Measurements from ENCODE around the gene ATP6AP2.

ATP6AP2 gene

DNA sequence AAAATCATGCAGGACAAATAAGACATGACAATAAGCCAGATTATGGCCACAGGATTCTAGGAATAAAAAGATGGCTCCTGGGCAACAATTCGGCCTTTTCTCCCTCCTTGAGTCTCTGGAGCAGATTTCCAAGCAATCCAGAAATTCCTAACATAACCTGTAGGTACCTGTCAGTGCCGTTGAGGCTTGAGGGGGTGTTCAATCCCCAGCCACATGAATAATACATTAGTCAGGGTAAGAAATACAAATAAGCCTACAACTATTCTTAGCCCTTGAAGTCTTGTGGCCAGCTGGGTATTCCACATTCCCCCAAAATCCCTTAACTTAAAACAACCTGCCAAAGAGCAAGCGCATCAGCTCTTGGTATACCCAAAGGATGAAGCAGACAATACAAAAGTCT, 56.9 kb downstream of the ATP6AP2 start:
- TF ChIP-seq, protein P1, sequence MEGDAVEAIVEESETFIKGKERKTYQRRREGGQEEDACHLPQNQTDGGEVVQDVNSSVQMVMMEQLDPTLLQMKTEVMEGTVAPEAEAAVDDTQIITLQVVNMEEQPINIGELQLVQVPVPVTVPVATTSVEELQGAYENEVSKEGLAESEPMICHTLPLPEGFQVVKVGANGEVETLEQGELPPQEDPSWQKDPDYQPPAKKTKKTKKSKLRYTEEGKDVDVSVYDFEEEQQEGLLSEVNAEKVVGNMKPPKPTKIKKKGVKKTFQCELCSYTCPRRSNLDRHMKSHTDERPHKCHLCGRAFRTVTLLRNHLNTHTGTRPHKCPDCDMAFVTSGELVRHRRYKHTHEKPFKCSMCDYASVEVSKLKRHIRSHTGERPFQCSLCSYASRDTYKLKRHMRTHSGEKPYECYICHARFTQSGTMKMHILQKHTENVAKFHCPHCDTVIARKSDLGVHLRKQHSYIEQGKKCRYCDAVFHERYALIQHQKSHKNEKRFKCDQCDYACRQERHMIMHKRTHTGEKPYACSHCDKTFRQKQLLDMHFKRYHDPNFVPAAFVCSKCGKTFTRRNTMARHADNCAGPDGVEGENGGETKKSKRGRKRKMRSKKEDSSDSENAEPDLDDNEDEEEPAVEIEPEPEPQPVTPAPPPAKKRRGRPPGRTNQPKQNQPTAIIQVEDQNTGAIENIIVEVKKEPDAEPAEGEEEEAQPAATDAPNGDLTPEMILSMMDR (IDR thresholded peaks at IDR 0.05; ENCODE audit: borderline replicate concordance, control extremely low read depth, extremely low read depth, insufficient read depth, missing control alignments), result no peak

DNA sequence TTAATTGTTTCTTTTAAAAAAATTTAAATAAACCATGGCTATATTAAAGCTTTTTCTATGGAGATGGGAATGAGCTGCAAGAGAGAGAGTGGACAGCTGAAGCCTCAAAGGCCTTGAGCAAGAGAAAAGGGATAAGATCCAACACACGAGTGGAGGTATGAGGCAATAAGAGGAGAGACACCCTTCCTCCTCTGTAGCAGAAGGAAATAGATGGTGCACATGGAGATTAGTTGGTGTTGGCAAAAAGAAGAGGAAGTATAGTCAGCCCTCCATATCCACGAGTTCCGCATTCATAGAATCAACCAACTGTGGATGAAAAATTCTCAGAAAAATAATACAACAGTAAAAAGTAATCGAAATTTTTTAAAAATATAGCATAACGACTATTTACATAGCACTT, 63.4 kb downstream of the ATP6AP2 start:
- TF ChIP-seq, protein P1 (IDR thresholded peaks at IDR 0.05; ENCODE audit: borderline replicate concordance, control extremely low read depth, extremely low read depth, insufficient read depth, missing control alignments), result no peak
- DNase-seq (ENCODE audit: low spot score), result no peak
- in situ Hi-C loops (cut with MboI; ENCODE audit: low sequenced_read_pairs, unreplicated experiment), result loop anchor here (10.0 kb wide), 1 partner anchor 99 kb away; no protein-coding TSS in a partner anchor

More for the DNA sequence above, 56.9 kb downstream of the ATP6AP2 start:
- DNase-seq (ENCODE audit: low spot score), result no peak
- in situ Hi-C loops (cut with MboI; ENCODE audit: low sequenced_read_pairs, unreplicated experiment), result no loop called here

DNA sequence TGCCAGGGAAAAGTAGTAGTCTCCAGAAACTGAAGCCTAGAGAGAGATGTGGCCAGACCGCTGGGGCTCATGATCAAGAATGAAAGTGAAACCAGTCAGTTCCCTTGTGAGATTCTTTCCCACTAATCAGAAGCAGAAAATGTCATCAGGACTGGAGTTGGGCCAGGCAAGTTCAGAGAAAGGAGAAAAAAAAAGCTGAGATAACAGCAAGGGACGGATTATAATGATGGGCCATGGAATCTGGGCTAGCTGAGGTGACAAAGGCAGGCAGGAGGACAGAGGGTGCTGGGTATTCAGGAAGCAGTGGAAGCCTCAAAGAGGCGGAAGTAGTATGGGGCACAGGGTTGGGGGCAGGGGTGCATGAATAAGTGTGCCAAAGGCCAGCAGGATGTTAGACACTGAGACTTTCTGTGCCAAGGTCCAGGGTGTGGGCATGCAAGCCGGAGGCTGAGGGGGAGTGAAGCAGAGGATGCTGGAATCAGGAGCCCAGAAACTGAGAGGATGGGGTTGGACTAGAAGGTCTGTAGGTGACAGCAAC, 64.1 kb downstream of the ATP6AP2 start:
- in situ Hi-C loops (cut with MboI; ENCODE audit: low sequenced_read_pairs, unreplicated experiment), result loop anchor here (10.0 kb wide), 1 partner anchor 100 kb away; no protein-coding TSS in a partner anchor
- TF ChIP-seq, protein P1 (IDR thresholded peaks at IDR 0.05; ENCODE audit: borderline replicate concordance, control extremely low read depth, extremely low read depth, insufficient read depth, missing control alignments), result no peak
- DNase-seq (ENCODE audit: low spot score), result peak; percentile 56

DNA sequence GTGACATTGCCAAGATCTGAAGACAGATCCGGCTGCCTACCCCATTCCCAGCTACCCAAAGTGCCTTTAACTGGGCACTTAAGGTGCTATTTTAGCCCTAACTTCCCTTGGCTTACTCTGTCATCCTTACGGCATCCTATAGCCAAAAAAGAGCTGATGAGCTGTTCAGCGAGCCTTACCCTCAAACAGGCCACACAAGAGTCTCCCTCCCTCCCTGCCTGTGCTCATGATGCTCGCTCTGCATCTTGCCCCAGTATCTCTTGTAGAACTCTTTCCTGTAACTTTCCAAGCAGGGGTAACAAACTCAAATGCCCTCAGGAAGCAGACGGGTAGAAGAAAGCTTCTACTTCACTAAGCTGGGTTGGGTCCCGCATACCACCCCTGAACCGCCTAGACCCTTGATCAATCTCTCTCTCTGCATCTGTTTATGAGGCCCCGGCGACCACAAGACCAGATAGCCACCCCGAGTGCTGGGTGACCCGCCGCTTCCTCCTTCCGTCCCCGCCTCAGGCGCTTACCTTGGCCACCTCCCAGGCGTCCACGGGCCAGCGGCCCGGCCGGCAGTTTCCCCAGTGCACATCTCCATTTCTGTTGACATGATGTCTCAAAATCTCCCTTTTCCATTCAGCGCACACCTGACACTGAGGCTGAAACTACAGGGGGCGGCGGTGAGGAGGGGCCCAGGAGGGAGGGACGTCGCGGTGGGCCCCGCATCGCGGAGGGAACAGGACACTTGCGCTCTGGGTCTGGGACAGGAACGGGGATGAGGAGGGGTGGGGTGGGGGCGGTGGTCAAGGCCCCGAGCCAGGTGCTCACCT, 65.9 kb downstream of the ATP6AP2 start:
- TF ChIP-seq, protein P1 (IDR thresholded peaks at IDR 0.05; ENCODE audit: borderline replicate concordance, control extremely low read depth, extremely low read depth, insufficient read depth, missing control alignments), result no peak
- in situ Hi-C loops (cut with MboI; ENCODE audit: low sequenced_read_pairs, unreplicated experiment), result loop anchor here (10.0 kb wide), 1 partner anchor 102 kb away; no protein-coding TSS in a partner anchor
- DNase-seq (ENCODE audit: low spot score), result peak; percentile 58

DNA sequence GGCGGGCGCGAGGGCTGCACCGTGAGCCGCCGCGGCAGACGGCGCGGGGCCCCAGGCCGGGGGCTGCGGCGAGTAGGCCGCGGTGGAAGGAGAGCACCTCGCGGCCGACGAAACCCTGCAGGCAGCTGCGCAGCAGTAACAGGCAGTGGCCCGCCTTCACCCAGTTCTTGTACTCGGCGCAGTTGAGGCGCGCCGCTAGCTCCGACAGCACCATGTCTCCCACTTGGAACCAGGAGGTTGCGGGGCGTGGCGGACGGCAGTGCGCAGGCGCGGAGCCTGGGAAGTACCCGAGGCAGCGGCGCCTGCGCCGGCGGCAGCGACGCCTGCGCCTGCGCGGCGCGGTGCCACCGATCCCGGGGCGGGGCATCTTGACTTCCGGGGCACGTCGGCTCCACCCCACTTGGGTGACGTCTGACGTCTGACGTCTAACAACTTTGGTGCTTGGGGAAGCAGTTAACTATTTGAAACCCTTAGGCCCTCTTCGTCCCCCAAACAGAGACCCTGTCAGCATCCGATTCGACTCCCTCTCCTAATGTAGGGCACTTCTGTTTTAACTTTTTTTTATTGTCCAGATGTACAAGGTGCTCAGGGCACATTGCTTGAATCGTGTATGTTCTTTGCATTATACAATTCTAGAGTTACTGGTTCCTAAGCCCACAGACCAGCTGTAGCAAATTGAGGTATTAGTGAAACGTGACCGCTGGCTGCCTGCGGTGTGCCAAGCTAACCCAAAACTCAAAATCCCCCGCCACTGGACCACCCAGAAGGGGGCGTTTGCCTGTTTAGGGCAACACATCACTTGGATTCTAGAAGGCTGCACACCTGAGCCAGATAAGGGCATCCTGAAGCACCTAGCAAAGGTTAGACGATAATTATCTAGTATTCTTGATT, 66.8 kb downstream of the ATP6AP2 start, which contains the start of gene CXorf38:
TSS of gene CXorf38 (minus strand) at position 255 of the 891 bp plus-strand sequence. CDS start at position 214, 41 bp downstream.
- in situ Hi-C loops (cut with MboI; ENCODE audit: low sequenced_read_pairs, unreplicated experiment), result loop anchor here (10.0 kb wide), 1 partner anchor 103 kb away; no protein-coding TSS in a partner anchor
- TF ChIP-seq, protein P1 (IDR thresholded peaks at IDR 0.05; ENCODE audit: borderline replicate concordance, control extremely low read depth, extremely low read depth, insufficient read depth, missing control alignments), result no peak
- peak; percentile 92 for DNase-seq (ENCODE audit: low spot score)

Data from GM13976 (cell line).